Osteocyte (in vitro differentiated cells): ENCODE results near the gene ZMAT3. TPM values are rescaled to one million over a fixed set of nuclear protein-coding genes. Genes with fewer than 3 reads are reported as not detected.
A peak's percentile ranks its signal among the peaks of the same experiment; 100 is the strongest.

Source experiments
- DNase-seq: peaks from one replicate; pipeline ENCODE4 v3.0.0; 2021; ENCODE audit warnings: mixed read lengths; ENCODE audit not compliant: unreplicated experiment; ENCODE audit errors: extremely low spot score
- H3K27ac Mint-ChIP-seq: one replicate; pipeline ENCODE4 v1.8.0; 2021; ENCODE audit warnings: mild to moderate bottlenecking, mixed read lengths; ENCODE audit not compliant: unreplicated experiment
- H3K27me3 Mint-ChIP-seq: one replicate; pipeline ENCODE4 v1.8.0; 2021; ENCODE audit warnings: mixed read lengths; ENCODE audit not compliant: unreplicated experiment
- H3K36me3 Mint-ChIP-seq: one replicate; pipeline ENCODE4 v1.8.0; 2021; ENCODE audit warnings: mixed read lengths; ENCODE audit not compliant: unreplicated experiment
- H3K4me1 Mint-ChIP-seq: one replicate; pipeline ENCODE4 v1.8.0; 2021; ENCODE audit warnings: mixed read lengths; ENCODE audit not compliant: unreplicated experiment
- H3K4me3 Mint-ChIP-seq: one replicate; pipeline ENCODE4 v1.8.0; 2021; ENCODE audit warnings: mild to moderate bottlenecking, moderate library complexity, mixed read lengths; ENCODE audit not compliant: unreplicated experiment
- H3K9me3 Mint-ChIP-seq: one replicate; pipeline ENCODE4 v1.8.0; 2021; ENCODE audit warnings: mixed read lengths; ENCODE audit not compliant: unreplicated experiment
- CTCF ChIP-seq: fragments of 200-600 bp; sonication (generic); IDR thresholded peaks from 2 replicates; pipeline ENCODE4 v1.5.0; 2021; ENCODE audit warnings: antibody characterized with exemption, mild to moderate bottlenecking, moderate library complexity
- total RNA-seq: library from RNA; stranded (reverse); gene quantifications from 2 replicates; pipeline ENCODE4 v1.2.1, GENCODE V29; 2021

The ZMAT3 gene
- total RNA-seq, 1 donor from 2014 or later, result 96.9 TPM

GRCh38 chr3:179107617-179108016 is 36.0 kb upstream of the ZMAT3 start:
- Mint-ChIP-seq H3K4me3 (no peak overlapping the region), H3K27ac (no peak overlapping the region), H3K36me3 (no peaks in the 10 kb centered on the region), H3K27me3 (peaks cover 2% of the 10 kb centered on the region), H3K4me1 (no peaks in the 10 kb centered on the region), H3K9me3 (peaks cover 7% of the 10 kb centered on the region)
- TF ChIP-seq CTCF, result no peak
- DNase-seq, result no peak

- Mint-ChIP-seq H3K9me3 (peaks cover 7% of the 10 kb centered on the region), H3K4me1 (no peaks in the 10 kb centered on the region), H3K36me3 (no peaks in the 10 kb centered on the region), H3K27ac (no peak overlapping the region), H3K27me3 (no peaks in the 10 kb centered on the region), H3K4me3 (no peak overlapping the region)
- no peak for TF ChIP-seq CTCF
- DNase-seq, result no peak
These were observed 34.3 kb upstream of the ZMAT3 start for GRCh38 chr3:179105881-179106280.

- Mint-ChIP-seq H3K9me3 (no peaks in the 10 kb centered on the region), H3K27me3 (peaks cover 8% of the 10 kb centered on the region), H3K27ac (no peak overlapping the region), H3K4me1 (peaks cover 3% of the 10 kb centered on the region), H3K4me3 (no peak overlapping the region), H3K36me3 (no peaks in the 10 kb centered on the region)
- TF ChIP-seq CTCF, result no peak
- DNase-seq, result no peak
These were observed 29.0 kb upstream of the ZMAT3 start for GRCh38 chr3:179100652-179101051.

GRCh38 chr3:179098388-179099077 is 26.9 kb upstream of the ZMAT3 start:
- peaks cover 3% of the 10 kb centered on the region for H3K4me1 Mint-ChIP-seq
- no peak for DNase-seq
- peaks cover 10% of the 10 kb centered on the region for H3K27me3 Mint-ChIP-seq
- no peaks in the 10 kb centered on the region for H3K36me3 Mint-ChIP-seq
- H3K9me3 Mint-ChIP-seq, result no peaks in the 10 kb centered on the region
- peak overlapping the region; percentile 15 for H3K27ac Mint-ChIP-seq
- TF ChIP-seq CTCF, result peak; percentile 48
- peak overlapping the region; percentile 38 for H3K4me3 Mint-ChIP-seq

- no peak for TF ChIP-seq CTCF
- DNase-seq, result no peak
These were observed 22.2 kb upstream of the ZMAT3 start for GRCh38 chr3:179093807-179094206.

More at GRCh38 chr3:179093807-179094206, 22.2 kb upstream of the ZMAT3 start:
- no peak overlapping the region for H3K4me3 Mint-ChIP-seq
- H3K4me1 Mint-ChIP-seq, result peaks cover 3% of the 10 kb centered on the region
- no peaks in the 10 kb centered on the region for H3K9me3 Mint-ChIP-seq
- no peaks in the 10 kb centered on the region for H3K36me3 Mint-ChIP-seq
- no peak overlapping the region for H3K27ac Mint-ChIP-seq
- peaks cover 23% of the 10 kb centered on the region for H3K27me3 Mint-ChIP-seq
